MM.1S (cell line): ENCODE data around the gene MRC1.

Experiments
- DNase-seq: peaks from one replicate; pipeline ENCODE4 v3.0.0-alpha.2; 2015
- H2AFZ ChIP-seq: fragments of 300-600 bp; sonication (generic); 2 replicates; pipeline ENCODE4 v1.6.0; 2016; ENCODE audit warnings: antibody characterized with exemption, low read length
- H3F3A ChIP-seq: fragments of 300-600 bp; sonication (generic); 2 replicates; pipeline ENCODE4 v1.6.1; 2016; ENCODE audit warnings: mild to moderate bottlenecking, antibody characterized with exemption, low read length, moderate library complexity, mixed read lengths; ENCODE audit not compliant: insufficient read depth
- H3K27ac ChIP-seq: fragments of 300-600 bp; sonication (generic); 2 replicates; pipeline ENCODE4 v1.5.1; 2016; ENCODE audit warnings: mild to moderate bottlenecking, low read length
- H3K27me3 ChIP-seq: fragments of 300-600 bp; sonication (generic); replicated peaks from 2 replicates; pipeline ENCODE4 v1.6.0; 2016; ENCODE audit warnings: low read length; ENCODE audit not compliant: insufficient read depth
- H3K36me3 ChIP-seq: fragments of 300-600 bp; sonication (generic); replicated peaks from 2 replicates; pipeline ENCODE4 v1.6.1; 2016; ENCODE audit warnings: mild to moderate bottlenecking, low read length, mixed read lengths; ENCODE audit not compliant: insufficient read depth
- H3K4me1 ChIP-seq: fragments of 300-600 bp; sonication (generic); 2 replicates; pipeline ENCODE4 v1.6.1; 2016; ENCODE audit warnings: low read length, mixed read lengths
- H3K4me2 ChIP-seq: fragments of 300-600 bp; sonication (generic); 2 replicates; pipeline ENCODE4 v1.6.0; 2016; ENCODE audit warnings: low read depth, low read length
- H3K4me3 ChIP-seq: fragments of 300-600 bp; sonication (generic); 2 replicates; pipeline ENCODE4 v1.5.1; 2016; ENCODE audit warnings: low read length, mixed read lengths
- H3K79me2 ChIP-seq: fragments of 300-600 bp; sonication (generic); 2 replicates; pipeline ENCODE4 v1.6.1; 2016; ENCODE audit warnings: mixed run types, low read length, mixed read lengths
- H3K9ac ChIP-seq: fragments of 300-600 bp; sonication (generic); 2 replicates; pipeline ENCODE4 v1.6.1; 2016; ENCODE audit warnings: low read length, mixed read lengths
- H3K9me2 ChIP-seq: fragments of 300-600 bp; sonication (generic); replicated peaks from 2 replicates; pipeline ENCODE4 v1.6.1; 2016; ENCODE audit warnings: mild to moderate bottlenecking, low read length, mixed read lengths; ENCODE audit not compliant: insufficient read depth
- H3K9me3 ChIP-seq: fragments of 300-600 bp; sonication (generic); replicated peaks from 2 replicates; pipeline ENCODE4 v1.6.1; 2016; ENCODE audit warnings: mild to moderate bottlenecking, low read length, mixed read lengths; ENCODE audit not compliant: insufficient read depth
- H4K20me1 ChIP-seq: fragments of 300-600 bp; sonication (generic); 2 replicates; pipeline ENCODE4 v1.6.1; 2016; ENCODE audit warnings: mild to moderate bottlenecking, low read length, moderate library complexity, mixed read lengths; ENCODE audit not compliant: insufficient read depth
- EZH2 ChIP-seq: fragments of 300-600 bp; sonication (generic); optimal IDR thresholded peaks from 2 replicates; pipeline ENCODE3; 2017; ENCODE audit warnings: low read depth, mild to moderate bottlenecking, antibody characterized with exemption, low read length, mixed read lengths
- EZH2phosphoT487 ChIP-seq: fragments of 300-600 bp; sonication (generic); IDR thresholded peaks from 2 replicates; pipeline ENCODE4 v1.6.1; 2018; ENCODE audit warnings: antibody characterized with exemption, low read length
- TF ChIP-seq, protein P1 (sequence below): fragments of 300-600 bp; sonication (generic); IDR thresholded peaks from 2 replicates; pipeline ENCODE4 v1.5.1; 2016; ENCODE audit warnings: antibody characterized with exemption, low read length, mixed read lengths

Gene MRC1

DNA sequence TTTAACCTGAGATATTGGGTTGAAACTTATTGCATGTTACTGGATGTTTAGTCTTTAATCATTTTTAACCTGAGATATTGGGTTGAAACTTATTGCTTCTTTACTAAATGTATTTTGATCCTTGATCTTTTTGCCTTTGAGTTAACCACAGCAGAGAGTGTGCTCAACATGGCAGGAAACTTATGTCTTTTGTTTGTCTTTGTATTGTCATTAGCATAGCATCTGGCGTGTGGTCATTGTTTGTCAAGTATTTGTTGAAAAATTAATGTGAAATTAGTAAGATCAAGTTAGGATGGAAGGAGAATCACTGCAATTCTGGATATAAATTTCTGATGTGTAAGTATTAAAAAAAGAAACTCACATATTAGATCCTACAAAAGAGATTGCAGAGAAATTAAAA lies 8.2 kb downstream of the MRC1 start:
- no peaks in the 10 kb centered on the region for H3K79me2 ChIP-seq
- no peaks in the 10 kb centered on the region for H3F3A ChIP-seq
- H3K36me3 ChIP-seq = no peaks in the 10 kb centered on the region
- DNase-seq = no peak
- no peak overlapping the region for H3K9ac ChIP-seq
- no peak overlapping the region for H3K4me3 ChIP-seq
- no peak overlapping the region for H3K27ac ChIP-seq
- H3K9me3 ChIP-seq = no peaks in the 10 kb centered on the region
- no peak overlapping the region for H3K4me2 ChIP-seq
- H2AFZ ChIP-seq = no peak overlapping the region
- no peaks in the 10 kb centered on the region for H4K20me1 ChIP-seq
- H3K4me1 ChIP-seq = no peaks in the 10 kb centered on the region
- no peaks in the 10 kb centered on the region for H3K27me3 ChIP-seq
- no peak for TF ChIP-seq EZH2
- TF ChIP-seq EZH2phosphoT487 = no peak
- TF ChIP-seq, protein P1, sequence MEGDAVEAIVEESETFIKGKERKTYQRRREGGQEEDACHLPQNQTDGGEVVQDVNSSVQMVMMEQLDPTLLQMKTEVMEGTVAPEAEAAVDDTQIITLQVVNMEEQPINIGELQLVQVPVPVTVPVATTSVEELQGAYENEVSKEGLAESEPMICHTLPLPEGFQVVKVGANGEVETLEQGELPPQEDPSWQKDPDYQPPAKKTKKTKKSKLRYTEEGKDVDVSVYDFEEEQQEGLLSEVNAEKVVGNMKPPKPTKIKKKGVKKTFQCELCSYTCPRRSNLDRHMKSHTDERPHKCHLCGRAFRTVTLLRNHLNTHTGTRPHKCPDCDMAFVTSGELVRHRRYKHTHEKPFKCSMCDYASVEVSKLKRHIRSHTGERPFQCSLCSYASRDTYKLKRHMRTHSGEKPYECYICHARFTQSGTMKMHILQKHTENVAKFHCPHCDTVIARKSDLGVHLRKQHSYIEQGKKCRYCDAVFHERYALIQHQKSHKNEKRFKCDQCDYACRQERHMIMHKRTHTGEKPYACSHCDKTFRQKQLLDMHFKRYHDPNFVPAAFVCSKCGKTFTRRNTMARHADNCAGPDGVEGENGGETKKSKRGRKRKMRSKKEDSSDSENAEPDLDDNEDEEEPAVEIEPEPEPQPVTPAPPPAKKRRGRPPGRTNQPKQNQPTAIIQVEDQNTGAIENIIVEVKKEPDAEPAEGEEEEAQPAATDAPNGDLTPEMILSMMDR = no peak
- H3K9me2 ChIP-seq = no peaks in the 10 kb centered on the region

DNA sequence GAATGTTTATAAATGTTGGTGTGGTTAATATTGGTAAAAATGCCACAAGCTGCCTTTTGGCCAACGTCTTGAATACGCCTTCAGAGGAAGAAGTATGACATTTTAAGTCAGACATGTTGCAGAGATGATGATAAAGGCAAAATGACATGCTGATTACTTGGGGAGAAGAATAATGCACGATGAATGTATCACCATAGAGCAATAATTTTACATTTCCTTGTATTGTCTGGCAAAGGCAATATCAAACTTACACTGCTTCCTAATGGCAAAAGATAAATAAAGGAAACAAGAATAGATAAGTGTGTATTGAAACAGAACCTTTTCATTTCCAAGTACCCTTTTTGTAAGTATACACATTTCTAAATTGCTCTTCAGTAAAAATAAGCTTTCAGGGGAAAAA lies 8.6 kb downstream of the MRC1 start:
- no peak overlapping the region for H3K27ac ChIP-seq
- no peaks in the 10 kb centered on the region for H3K36me3 ChIP-seq
- no peaks in the 10 kb centered on the region for H3K79me2 ChIP-seq
- no peaks in the 10 kb centered on the region for H3F3A ChIP-seq
- H3K27me3 ChIP-seq = no peaks in the 10 kb centered on the region
- no peak overlapping the region for H2AFZ ChIP-seq
- H3K4me2 ChIP-seq = no peak overlapping the region
- H3K9me2 ChIP-seq = no peaks in the 10 kb centered on the region
- no peak overlapping the region for H3K9ac ChIP-seq
- TF ChIP-seq, protein P1 = no peak
- TF ChIP-seq EZH2phosphoT487 = no peak
- TF ChIP-seq EZH2 = no peak
- H3K4me3 ChIP-seq = no peak overlapping the region
- no peak for DNase-seq
- H3K4me1 ChIP-seq = no peaks in the 10 kb centered on the region
- H3K9me3 ChIP-seq = no peaks in the 10 kb centered on the region
- no peaks in the 10 kb centered on the region for H4K20me1 ChIP-seq

DNA sequence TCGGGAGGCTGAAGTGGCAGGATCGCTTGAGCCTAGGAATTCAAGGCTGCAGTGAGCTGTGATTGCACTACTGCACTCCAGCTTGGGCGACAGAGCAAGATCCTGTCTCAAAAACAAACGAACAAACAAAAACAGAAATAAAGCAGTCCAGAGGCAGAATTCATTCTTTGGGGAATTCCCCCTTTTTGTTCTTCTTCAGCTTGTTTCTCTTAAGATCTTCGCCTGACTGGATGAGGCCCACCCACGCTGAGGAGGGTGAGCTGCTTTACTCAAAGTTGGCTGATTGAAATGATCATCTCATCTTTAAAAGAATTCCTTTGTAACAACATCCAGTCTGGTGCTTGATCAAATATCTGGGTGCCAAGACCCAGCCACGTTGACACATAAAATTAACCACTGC lies 10.7 kb downstream of the MRC1 start:
- no peaks in the 10 kb centered on the region for H3K9me3 ChIP-seq
- no peak overlapping the region for H2AFZ ChIP-seq
- H3K4me1 ChIP-seq = no peaks in the 10 kb centered on the region
- no peaks in the 10 kb centered on the region for H4K20me1 ChIP-seq
- DNase-seq = no peak
- H3K27me3 ChIP-seq = no peaks in the 10 kb centered on the region
- TF ChIP-seq, protein P1 = no peak
- TF ChIP-seq EZH2 (no peak), EZH2phosphoT487 (no peak)
- no peaks in the 10 kb centered on the region for H3K79me2 ChIP-seq
- H3K36me3 ChIP-seq = no peaks in the 10 kb centered on the region
- no peak overlapping the region for H3K4me3 ChIP-seq
- no peaks in the 10 kb centered on the region for H3F3A ChIP-seq
- H3K9ac ChIP-seq = no peak overlapping the region
- no peaks in the 10 kb centered on the region for H3K9me2 ChIP-seq
- no peak overlapping the region for H3K4me2 ChIP-seq
- H3K27ac ChIP-seq = no peak overlapping the region

DNA sequence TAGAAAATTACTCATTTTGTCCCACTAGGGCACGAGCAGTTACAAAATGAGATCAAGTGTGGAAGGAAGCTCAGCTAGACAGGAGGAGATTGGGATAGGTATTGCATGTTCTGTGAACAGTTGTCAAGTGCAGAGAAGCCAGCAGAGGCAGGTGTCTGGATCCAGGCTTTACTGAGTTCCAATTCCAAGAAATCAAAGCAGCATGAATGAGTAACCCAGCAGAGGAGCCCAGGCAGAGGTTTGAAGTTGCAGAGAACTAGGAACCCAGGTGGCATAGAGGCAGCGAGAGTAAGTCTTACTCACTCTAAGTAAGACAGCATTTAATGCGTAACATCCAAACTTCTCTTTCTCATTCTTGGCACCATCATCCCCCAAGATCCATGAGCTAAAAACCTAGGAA lies 11.8 kb downstream of the MRC1 start:
- TF ChIP-seq, protein P1 = no peak
- TF ChIP-seq EZH2 = no peak
- no peaks in the 10 kb centered on the region for H3K9me2 ChIP-seq
- H4K20me1 ChIP-seq = no peaks in the 10 kb centered on the region
- no peak overlapping the region for H3K4me3 ChIP-seq
- no peaks in the 10 kb centered on the region for H3K36me3 ChIP-seq
- H3K27ac ChIP-seq = no peak overlapping the region
- no peaks in the 10 kb centered on the region for H3K27me3 ChIP-seq
- no peaks in the 10 kb centered on the region for H3K4me1 ChIP-seq
- H3K4me2 ChIP-seq = no peak overlapping the region
- no peaks in the 10 kb centered on the region for H3F3A ChIP-seq
- H2AFZ ChIP-seq = no peak overlapping the region
- H3K9me3 ChIP-seq = no peaks in the 10 kb centered on the region
- no peak overlapping the region for H3K9ac ChIP-seq
- H3K79me2 ChIP-seq = no peaks in the 10 kb centered on the region
- DNase-seq = no peak
